KMS-11 (cell line): ENCODE results near the gene FAM118A.

Experiments used
- H2AFZ ChIP-seq: fragments of 200-600 bp; sonication (generic); 2 replicates; pipeline ENCODE4 v1.6.1; 2016; ENCODE audit warnings: antibody characterized with exemption, mixed run types, low read depth
- H3K27ac ChIP-seq: fragments of 200-600 bp; sonication (generic); 2 replicates; pipeline ENCODE4 v1.6.1; 2016; ENCODE audit warnings: mild to moderate bottlenecking, mixed run types
- H3K27me3 ChIP-seq: fragments of 200-600 bp; sonication (generic); 2 replicates; pipeline ENCODE4 v1.6.1; 2017; ENCODE audit warnings: mild to moderate bottlenecking, low read depth, mixed run types, moderate library complexity; ENCODE audit not compliant: insufficient read depth
- H3K36me3 ChIP-seq: fragments of 200-600 bp; sonication (generic); 2 replicates; pipeline ENCODE4 v1.6.1; 2017; ENCODE audit warnings: mild to moderate bottlenecking, mixed run types; ENCODE audit not compliant: insufficient read depth
- H3K4me1 ChIP-seq: fragments of 200-600 bp; sonication (generic); 2 replicates; pipeline ENCODE4 v1.6.1; 2016; ENCODE audit warnings: mild to moderate bottlenecking, low read depth, mixed run types; ENCODE audit not compliant: poor library complexity, severe bottlenecking
- H3K4me2 ChIP-seq: fragments of 200-600 bp; sonication (generic); 2 replicates; pipeline ENCODE4 v1.7.0; 2016; ENCODE audit warnings: mild to moderate bottlenecking, mixed run types
- H3K4me3 ChIP-seq: fragments of 200-600 bp; sonication (generic); IDR thresholded peaks from 2 replicates; pipeline ENCODE4 v1.6.1; 2017; ENCODE audit warnings: low read depth, low read length, mixed read lengths; ENCODE audit not compliant: insufficient read depth
- H3K79me2 ChIP-seq: fragments of 200-600 bp; sonication (generic); 2 replicates; pipeline ENCODE4 v1.6.1; 2016; ENCODE audit warnings: low read depth, mixed run types; ENCODE audit not compliant: insufficient read depth
- H3K9ac ChIP-seq: fragments of 200-600 bp; sonication (generic); 2 replicates; pipeline ENCODE4 v1.6.1; 2016; ENCODE audit warnings: mild to moderate bottlenecking, mixed run types
- H4K20me1 ChIP-seq: fragments of 200-600 bp; sonication (generic); 2 replicates; pipeline ENCODE4 v1.6.1; 2016; ENCODE audit warnings: mild to moderate bottlenecking, mixed run types; ENCODE audit not compliant: insufficient read depth
- TF ChIP-seq, protein P1 (sequence below): fragments of 200-600 bp; sonication (generic); conservative IDR thresholded peaks from 2 replicates; pipeline ENCODE4 v1.6.1; 2017; ENCODE audit warnings: low read depth, mild to moderate bottlenecking, antibody characterized with exemption, low read length, moderate library complexity, mixed read lengths

The FAM118A gene

DNA sequence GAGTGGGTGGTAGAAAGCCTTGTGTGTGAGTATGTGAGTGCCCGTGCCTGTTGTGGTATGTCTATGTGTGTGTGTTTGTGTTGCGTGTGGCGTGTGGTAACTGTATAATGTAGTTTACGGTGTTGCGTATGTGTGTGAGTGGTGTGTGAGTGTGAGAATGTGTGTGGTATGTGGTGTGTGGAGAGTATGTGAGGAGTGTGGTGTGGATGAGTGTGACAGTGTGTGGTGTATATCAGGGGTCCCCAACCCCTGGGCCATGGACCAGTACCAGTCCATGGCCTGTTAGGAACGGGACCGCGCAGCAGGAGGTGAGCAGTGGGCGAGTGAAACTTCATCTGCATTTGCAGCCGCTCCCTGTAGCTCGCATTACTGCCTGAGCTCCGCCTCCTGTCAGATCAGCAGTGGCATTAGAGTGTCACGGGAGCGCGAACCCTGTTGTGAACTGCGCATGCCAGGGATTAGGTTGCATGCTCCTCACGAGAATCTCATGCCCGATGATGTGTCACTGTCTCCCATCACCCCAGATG, 19.3 kb upstream of the FAM118A start:
- H3K9ac ChIP-seq, result no peak overlapping the region
- TF ChIP-seq, protein P1, sequence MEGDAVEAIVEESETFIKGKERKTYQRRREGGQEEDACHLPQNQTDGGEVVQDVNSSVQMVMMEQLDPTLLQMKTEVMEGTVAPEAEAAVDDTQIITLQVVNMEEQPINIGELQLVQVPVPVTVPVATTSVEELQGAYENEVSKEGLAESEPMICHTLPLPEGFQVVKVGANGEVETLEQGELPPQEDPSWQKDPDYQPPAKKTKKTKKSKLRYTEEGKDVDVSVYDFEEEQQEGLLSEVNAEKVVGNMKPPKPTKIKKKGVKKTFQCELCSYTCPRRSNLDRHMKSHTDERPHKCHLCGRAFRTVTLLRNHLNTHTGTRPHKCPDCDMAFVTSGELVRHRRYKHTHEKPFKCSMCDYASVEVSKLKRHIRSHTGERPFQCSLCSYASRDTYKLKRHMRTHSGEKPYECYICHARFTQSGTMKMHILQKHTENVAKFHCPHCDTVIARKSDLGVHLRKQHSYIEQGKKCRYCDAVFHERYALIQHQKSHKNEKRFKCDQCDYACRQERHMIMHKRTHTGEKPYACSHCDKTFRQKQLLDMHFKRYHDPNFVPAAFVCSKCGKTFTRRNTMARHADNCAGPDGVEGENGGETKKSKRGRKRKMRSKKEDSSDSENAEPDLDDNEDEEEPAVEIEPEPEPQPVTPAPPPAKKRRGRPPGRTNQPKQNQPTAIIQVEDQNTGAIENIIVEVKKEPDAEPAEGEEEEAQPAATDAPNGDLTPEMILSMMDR, result no peak
- H3K4me3 ChIP-seq, result no peak overlapping the region
- H3K4me2 ChIP-seq, result no peak overlapping the region
- peaks cover 15% of the 10 kb centered on the region; the same call in 1 of the 2 replicates for H3K27me3 ChIP-seq
- no peaks in the 10 kb centered on the region for H3K79me2 ChIP-seq
- no peak overlapping the region for H3K27ac ChIP-seq
- H3K4me1 ChIP-seq, result no peaks in the 10 kb centered on the region
- no peaks in the 10 kb centered on the region for H4K20me1 ChIP-seq
- no peak overlapping the region for H2AFZ ChIP-seq
- no peaks in the 10 kb centered on the region for H3K36me3 ChIP-seq

DNA sequence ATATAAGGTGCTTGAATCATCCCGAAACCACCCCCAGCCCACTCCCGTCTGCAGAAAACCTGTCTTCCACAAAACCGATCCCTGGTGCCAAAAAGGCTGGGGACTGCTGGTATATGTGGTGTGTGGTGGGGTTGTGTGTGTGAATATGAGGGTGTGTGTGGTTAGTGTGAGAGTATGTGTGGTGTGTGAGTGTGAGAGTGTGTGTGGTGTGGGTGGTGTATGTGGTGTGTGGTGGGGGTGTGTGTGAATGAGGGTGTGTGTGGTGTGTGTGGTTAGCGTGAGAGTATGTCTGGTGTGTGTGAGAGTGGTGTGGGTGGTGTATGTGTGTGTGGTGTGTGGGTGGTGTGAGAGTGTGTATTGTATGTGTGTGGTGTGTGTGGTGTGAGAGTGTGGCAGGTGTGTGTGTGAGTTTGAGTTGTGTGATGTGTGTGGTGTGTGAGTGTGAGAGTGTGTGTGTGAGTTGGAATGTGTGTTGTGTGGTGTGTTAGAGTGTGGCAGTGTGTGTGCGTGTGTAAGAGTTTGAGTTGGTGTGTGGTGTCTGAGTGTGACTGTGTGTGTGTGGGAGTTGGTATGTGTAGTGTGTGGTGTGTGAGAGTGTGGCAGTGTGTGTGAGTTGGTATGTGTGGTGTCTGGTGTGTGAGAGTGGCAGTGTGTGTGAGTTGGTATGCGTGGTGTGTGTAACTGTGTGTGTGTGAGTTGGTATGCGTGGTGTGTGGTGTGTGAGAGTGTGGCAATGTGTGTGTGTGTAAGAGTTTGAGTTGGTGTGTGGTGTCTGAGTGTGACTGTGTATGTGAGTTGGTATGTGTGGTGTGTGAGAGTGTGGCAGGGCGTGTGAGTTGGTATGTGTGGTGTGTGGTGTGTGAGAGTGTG, 18.4 kb upstream of the FAM118A start:
- Histone ChIP-seq H3K36me3 (no peaks in the 10 kb centered on the region), H3K27me3 (peaks cover 8% of the 10 kb centered on the region; the same call in 1 of the 2 replicates), H3K9ac (no peak overlapping the region), H3K4me2 (no peak overlapping the region), H3K27ac (no peak overlapping the region), H3K4me1 (no peaks in the 10 kb centered on the region), H3K4me3 (no peak overlapping the region), H3K79me2 (no peaks in the 10 kb centered on the region), H2AFZ (no peak overlapping the region), H4K20me1 (no peaks in the 10 kb centered on the region)
- TF ChIP-seq, protein P1, result no peak

DNA sequence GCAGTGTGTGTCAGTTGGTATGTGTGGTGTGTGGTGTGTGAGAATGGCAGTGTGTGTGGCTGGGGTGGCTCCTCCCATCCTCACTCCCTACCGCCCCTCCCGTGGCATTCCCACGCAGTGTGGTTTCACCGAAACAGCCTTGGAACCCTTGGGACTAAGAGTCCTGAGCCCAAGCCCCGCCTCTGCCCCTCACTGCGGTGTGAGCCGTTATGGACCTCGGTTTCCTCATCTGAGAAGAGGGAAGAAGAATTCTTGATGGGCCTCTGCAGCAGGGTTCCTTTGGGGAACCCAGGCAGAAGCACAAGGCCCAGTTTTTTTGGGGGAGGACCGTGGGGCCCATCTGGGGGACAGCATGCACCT, 17.8 kb upstream of the FAM118A start:
- no peak overlapping the region for H3K4me3 ChIP-seq
- H3K4me2 ChIP-seq, result no peak overlapping the region
- no peaks in the 10 kb centered on the region for H3K36me3 ChIP-seq
- no peak overlapping the region for H2AFZ ChIP-seq
- no peaks in the 10 kb centered on the region for H4K20me1 ChIP-seq
- TF ChIP-seq, protein P1, result no peak
- no peaks in the 10 kb centered on the region for H3K4me1 ChIP-seq
- H3K27me3 ChIP-seq, result peaks cover 4% of the 10 kb centered on the region; the same call in 1 of the 2 replicates
- no peak overlapping the region for H3K27ac ChIP-seq
- H3K79me2 ChIP-seq, result no peaks in the 10 kb centered on the region
- H3K9ac ChIP-seq, result no peak overlapping the region

DNA sequence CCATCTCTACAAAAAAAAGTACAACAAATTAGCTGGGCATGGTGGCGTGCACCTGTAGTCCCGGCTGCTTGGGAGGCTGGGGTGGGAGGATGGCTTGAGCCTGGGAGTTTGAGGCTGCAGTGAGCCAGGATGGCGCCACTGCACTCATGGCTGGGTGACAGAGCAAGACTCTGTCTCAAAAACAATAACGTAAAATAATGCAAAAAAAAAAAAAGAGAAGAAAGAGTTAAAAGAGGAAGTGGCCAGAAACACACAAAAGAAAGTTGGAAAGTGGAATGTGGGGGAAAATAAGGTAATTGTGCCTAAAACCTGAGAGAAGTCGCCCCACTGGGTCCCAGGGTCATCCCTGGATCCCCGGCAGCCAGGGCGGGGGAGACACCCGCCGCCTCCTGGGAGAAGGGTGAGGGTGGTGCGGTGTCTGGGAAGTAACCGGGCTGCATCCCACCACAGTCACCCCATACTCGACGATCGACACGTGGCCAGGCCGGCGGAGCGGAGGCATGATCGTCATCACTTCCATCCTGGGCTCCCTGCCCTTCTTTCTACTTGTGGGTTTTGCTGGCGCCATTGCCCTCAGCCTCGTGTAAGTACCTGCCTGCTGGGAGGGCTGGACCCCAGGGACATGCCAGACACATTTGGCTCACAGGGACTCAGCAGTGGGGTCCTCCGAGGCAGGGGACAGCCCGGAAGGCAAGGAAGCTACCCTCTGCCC, 16.8 kb upstream of the FAM118A start:
- Histone ChIP-seq H3K4me3 (no peak overlapping the region), H3K27ac (no peak overlapping the region), H3K27me3 (peaks cover 4% of the 10 kb centered on the region; the same call in 1 of the 2 replicates), H3K4me1 (no peaks in the 10 kb centered on the region), H3K79me2 (no peaks in the 10 kb centered on the region), H3K4me2 (no peak overlapping the region), H4K20me1 (no peaks in the 10 kb centered on the region), H3K9ac (no peak overlapping the region), H3K36me3 (no peaks in the 10 kb centered on the region), H2AFZ (no peak overlapping the region)
- TF ChIP-seq, protein P1, result no peak
